Measurements from ENCODE around the gene FAM240B.

The FAM240B gene

DNA sequence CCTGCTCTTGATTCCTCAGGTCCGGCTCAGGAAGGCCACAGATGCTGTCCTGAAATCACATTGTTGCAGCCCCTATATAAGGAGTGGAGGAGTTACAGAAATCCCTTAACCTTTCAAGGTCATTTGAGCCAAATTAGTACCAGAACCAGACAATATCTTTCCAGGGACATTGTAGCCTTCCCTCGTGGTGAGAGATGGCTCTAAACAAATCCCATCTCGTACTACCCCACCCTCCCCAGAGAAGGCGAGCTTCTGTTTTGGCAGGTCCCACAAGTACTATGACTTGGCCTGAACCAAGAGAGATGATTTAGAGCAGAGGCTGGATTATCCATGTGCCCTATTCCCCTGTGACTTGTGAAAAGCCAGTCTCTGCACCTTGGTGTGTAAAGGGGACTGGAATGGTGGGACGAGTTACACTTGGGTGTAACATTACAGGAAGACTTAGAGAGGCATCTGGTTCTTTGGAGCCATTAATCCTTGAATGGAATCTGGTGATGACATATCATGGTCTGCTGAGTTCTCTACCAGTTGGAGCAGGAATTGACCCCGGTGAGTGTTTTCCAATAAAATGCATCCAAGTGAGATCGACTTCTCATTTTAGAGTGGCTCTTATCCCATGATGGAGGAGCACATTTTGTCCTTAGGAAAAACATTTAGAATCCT, at the start of gene FAM240B:
Gene FAM240B (minus strand): TSS at position 51 of the 663 bp plus-strand sequence. CDS start 16,134 bp downstream, outside the sequence.
- H3K4me3 Mint-ChIP-seq = no peak within 1 kb of the TSS
- peaks cover 2% of the 10 kb centered on the region for H3K27me3 Mint-ChIP-seq (ENCODE audit: low read depth, poor library complexity)
- peak; percentile 12 for DNase-seq
- TF ChIP-seq, protein P1, sequence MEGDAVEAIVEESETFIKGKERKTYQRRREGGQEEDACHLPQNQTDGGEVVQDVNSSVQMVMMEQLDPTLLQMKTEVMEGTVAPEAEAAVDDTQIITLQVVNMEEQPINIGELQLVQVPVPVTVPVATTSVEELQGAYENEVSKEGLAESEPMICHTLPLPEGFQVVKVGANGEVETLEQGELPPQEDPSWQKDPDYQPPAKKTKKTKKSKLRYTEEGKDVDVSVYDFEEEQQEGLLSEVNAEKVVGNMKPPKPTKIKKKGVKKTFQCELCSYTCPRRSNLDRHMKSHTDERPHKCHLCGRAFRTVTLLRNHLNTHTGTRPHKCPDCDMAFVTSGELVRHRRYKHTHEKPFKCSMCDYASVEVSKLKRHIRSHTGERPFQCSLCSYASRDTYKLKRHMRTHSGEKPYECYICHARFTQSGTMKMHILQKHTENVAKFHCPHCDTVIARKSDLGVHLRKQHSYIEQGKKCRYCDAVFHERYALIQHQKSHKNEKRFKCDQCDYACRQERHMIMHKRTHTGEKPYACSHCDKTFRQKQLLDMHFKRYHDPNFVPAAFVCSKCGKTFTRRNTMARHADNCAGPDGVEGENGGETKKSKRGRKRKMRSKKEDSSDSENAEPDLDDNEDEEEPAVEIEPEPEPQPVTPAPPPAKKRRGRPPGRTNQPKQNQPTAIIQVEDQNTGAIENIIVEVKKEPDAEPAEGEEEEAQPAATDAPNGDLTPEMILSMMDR (IDR thresholded peaks at IDR 0.05) = no peak
- H3K4me1 Mint-ChIP-seq = peaks cover 45% of the 10 kb centered on the region
- peak within 1 kb of the TSS; percentile 39 for H3K27ac Mint-ChIP-seq
- no peaks in the 10 kb centered on the region for H3K9me3 Mint-ChIP-seq
- no peaks in the 10 kb centered on the region for H3K36me3 Mint-ChIP-seq (ENCODE audit: low read depth)

DNA sequence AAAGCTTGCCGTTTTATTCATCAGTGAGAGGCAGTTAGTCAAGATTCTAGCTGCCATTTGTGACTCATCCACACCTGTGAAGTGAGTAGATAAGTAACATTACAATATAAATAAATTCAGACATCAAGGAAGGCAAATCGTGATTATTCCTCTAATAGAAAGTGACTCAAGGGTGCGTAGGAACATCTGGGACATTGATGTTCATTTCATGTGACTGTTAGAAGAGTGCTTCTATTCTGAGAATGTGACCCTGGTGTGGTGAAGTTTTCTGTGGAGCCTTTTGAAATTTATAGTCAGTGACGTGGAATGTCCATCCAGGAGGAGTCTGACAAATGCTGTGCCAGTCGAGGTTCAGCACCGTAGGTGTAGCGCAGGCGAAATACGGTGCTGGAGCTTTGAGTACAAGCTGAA, 48.4 kb upstream of the FAM240B start:
- no peak overlapping the region for H3K4me3 Mint-ChIP-seq
- H3K36me3 Mint-ChIP-seq (ENCODE audit: low read depth) = no peaks in the 10 kb centered on the region
- H3K27ac Mint-ChIP-seq = no peak overlapping the region
- no peak for DNase-seq
- TF ChIP-seq, protein P1 (IDR thresholded peaks at IDR 0.05) = no peak
- H3K9me3 Mint-ChIP-seq = peaks cover 21% of the 10 kb centered on the region
- H3K4me1 Mint-ChIP-seq = peaks cover 12% of the 10 kb centered on the region
- no peaks in the 10 kb centered on the region for H3K27me3 Mint-ChIP-seq (ENCODE audit: low read depth, poor library complexity)

DNA sequence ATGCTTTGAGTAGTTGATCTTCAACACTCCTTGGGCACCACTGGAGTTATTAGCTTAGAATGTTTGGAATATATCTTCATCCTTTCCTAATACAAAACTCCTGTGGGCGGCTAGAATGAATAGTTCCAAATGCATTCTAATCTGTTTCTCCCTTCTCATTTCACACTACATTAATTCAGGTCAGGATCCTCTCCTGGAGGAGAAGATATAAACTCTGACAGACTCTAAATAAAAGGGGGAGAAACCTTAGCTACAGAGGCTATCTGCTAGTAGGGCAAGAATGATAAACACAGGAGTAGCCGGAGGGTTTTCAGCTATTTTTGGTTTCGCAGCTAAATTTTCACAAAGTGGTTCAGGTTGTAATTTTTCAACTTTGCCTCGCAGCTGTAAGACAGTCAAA, 45.2 kb upstream of the FAM240B start:
- peaks cover 27% of the 10 kb centered on the region for H3K9me3 Mint-ChIP-seq
- H3K4me3 Mint-ChIP-seq = no peak overlapping the region
- no peak for DNase-seq
- peaks cover 37% of the 10 kb centered on the region for H3K4me1 Mint-ChIP-seq
- H3K27me3 Mint-ChIP-seq (ENCODE audit: low read depth, poor library complexity) = no peaks in the 10 kb centered on the region
- H3K36me3 Mint-ChIP-seq (ENCODE audit: low read depth) = peaks cover 6% of the 10 kb centered on the region
- H3K27ac Mint-ChIP-seq = peak overlapping the region; percentile 85
- TF ChIP-seq, protein P1 (IDR thresholded peaks at IDR 0.05) = no peak

DNA sequence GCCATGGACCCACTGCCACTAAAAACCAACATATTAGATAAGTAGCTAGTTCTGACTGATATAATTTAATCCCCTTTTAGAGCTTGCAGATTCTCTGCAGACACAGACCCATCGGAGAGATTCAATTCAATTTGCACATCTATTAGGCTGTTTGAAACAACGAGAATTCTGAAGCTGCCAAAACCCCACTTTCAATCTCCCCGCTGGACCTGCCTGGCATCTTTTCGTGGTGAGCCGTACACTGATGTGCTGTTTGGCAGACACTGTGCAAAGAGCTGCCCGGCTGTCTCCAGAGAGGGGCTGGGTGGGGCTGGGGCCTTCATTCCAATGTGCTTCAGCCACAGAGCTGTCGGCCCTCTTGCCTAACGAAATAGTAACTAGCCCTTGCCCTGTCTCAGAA, 42.1 kb upstream of the FAM240B start:
- TF ChIP-seq, protein P1 (IDR thresholded peaks at IDR 0.05) = no peak
- peaks cover 17% of the 10 kb centered on the region for H3K9me3 Mint-ChIP-seq
- H3K4me1 Mint-ChIP-seq = peaks cover 37% of the 10 kb centered on the region
- H3K27me3 Mint-ChIP-seq (ENCODE audit: low read depth, poor library complexity) = no peaks in the 10 kb centered on the region
- no peak for DNase-seq
- H3K4me3 Mint-ChIP-seq = no peak overlapping the region
- H3K27ac Mint-ChIP-seq = no peak overlapping the region
- peaks cover 6% of the 10 kb centered on the region for H3K36me3 Mint-ChIP-seq (ENCODE audit: low read depth)

DNA sequence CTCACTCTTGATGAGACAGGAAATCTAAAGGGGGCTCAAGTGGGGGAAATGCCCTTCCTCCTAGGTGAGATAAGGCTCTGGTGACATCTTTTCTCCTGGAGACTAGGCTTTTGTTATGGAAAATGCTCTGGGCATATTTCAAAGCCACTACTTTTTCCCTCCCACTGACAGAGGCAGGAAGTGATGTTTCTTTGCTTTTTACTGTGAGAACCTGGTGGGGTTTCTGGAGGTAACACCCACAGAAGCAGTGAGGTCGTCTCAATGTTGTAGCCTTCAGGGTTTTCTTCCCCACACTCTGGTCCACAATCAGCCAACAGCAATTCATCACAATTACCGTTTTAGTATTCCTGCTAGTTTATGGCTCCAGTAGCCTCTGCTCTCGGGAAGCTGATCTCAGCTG, 41.4 kb upstream of the FAM240B start:
- H3K27me3 Mint-ChIP-seq (ENCODE audit: low read depth, poor library complexity) = no peaks in the 10 kb centered on the region

More for the DNA sequence above, 41.4 kb upstream of the FAM240B start:
- DNase-seq = no peak
- peaks cover 37% of the 10 kb centered on the region for H3K4me1 Mint-ChIP-seq
- peak overlapping the region; percentile 44 for H3K4me3 Mint-ChIP-seq
- TF ChIP-seq, protein P1 (IDR thresholded peaks at IDR 0.05) = no peak
- H3K36me3 Mint-ChIP-seq (ENCODE audit: low read depth) = peaks cover 6% of the 10 kb centered on the region
- H3K9me3 Mint-ChIP-seq = peaks cover 16% of the 10 kb centered on the region
- H3K27ac Mint-ChIP-seq = peak overlapping the region; percentile 69
